Spleen (tissue), 13 donors: Measurements from ENCODE around the gene MUC22. TPM values are rescaled to one million over a fixed set of nuclear protein-coding genes. Genes with fewer than 3 reads are reported as not detected.

Experiments
- DNase-seq: peaks from one replicate; pipeline ENCODE4 v3.0.0-alpha.2; 2020
- H3K27ac ChIP-seq, 8 donors: fragments of 200-600 bp; sonication (generic) in 7 of 8; 1 replicate in 4 of 8; 2 replicates in 4 of 8; pipeline versions ENCODE4 v1.5.0 to v1.8.0; 2016 to 2021; ENCODE audit warnings: inconsistent platforms in 4 of 8, mild to moderate bottlenecking in 4 of 8, moderate library complexity in 1 of 8
- H3K27me3 ChIP-seq, 7 donors: fragments of 200-600 bp; sonication (generic) in 6 of 7; replicated peaks in 1 of 7; 1 replicate in 4 of 7; 2 replicates in 3 of 7; pipeline versions ENCODE4 v1.5.0 to v1.8.0; 2016 to 2021; ENCODE audit warnings: inconsistent platforms in 3 of 7, mild to moderate bottlenecking in 1 of 7
- H3K36me3 ChIP-seq, 6 donors: fragments of 200-600 bp; sonication (generic) in 5 of 6; 1 replicate in 4 of 6; 2 replicates in 2 of 6; pipeline versions ENCODE4 v1.5.0 to v1.8.0; 2016 to 2021; ENCODE audit warnings: inconsistent platforms in 2 of 6
- H3K4me1 ChIP-seq, 6 donors: fragments of 200-600 bp; sonication (generic) in 5 of 6; 1 replicate in 3 of 6; 2 replicates in 3 of 6; pipeline versions ENCODE4 v1.5.0 to v1.8.0; 2016 to 2021; ENCODE audit warnings: inconsistent platforms in 3 of 6
- H3K4me3 ChIP-seq, 8 donors: fragments of 200-600 bp; sonication (generic) in 7 of 8; 1 replicate in 4 of 8; 2 replicates in 4 of 8; pipeline versions ENCODE4 v1.5.0 to v1.8.0; 2016 to 2021; ENCODE audit warnings: inconsistent platforms in 4 of 8, mild to moderate bottlenecking in 4 of 8, moderate library complexity in 2 of 8
- H3K9me3 ChIP-seq, 8 donors: fragments of 200-600 bp; sonication (generic) in 7 of 8; 1 replicate in 4 of 8; 2 replicates in 4 of 8; pipeline versions ENCODE4 v1.5.0 to v1.8.0; 2016 to 2021; ENCODE audit warnings: inconsistent platforms in 4 of 8
- CTCF ChIP-seq, 11 experiments: fragments of 200-600 bp in 7 of 11; fragments of 450-650 bp in 4 of 11; sonication (generic) in 4 of 11; IDR thresholded peaks in 8 of 11; conservative IDR thresholded peaks in 3 of 11; 1 replicate in 7 of 11; 2 replicates in 4 of 11; pipeline versions ENCODE4 v1.4.0 to v1.8.0; 2016 to 2021; ENCODE audit warnings: antibody characterized with exemption in 11 of 11, inconsistent platforms in 4 of 11, mild to moderate bottlenecking in 1 of 11
- POLR2A ChIP-seq, 3 donors: fragments of 450-650 bp; IDR thresholded peaks; one replicate each; pipeline ENCODE4 v1.5.1; 2017; ENCODE audit warnings: antibody characterized with exemption in 3 of 3, mild to moderate bottlenecking in 1 of 3
- POLR2AphosphoS5 ChIP-seq, 3 donors: sonication (generic); formaldehyde crosslinking; IDR thresholded peaks; one replicate each; pipeline ENCODE4 v1.5.1; 2017; ENCODE audit warnings: antibody characterized with exemption in 3 of 3
- WGBS, 5 donors: extraction: QIAGEN DNeasy Blood & Tissue Kit in 3 of 5; methylation state at CpG; one replicate each; pipeline versions ENCODE4 v1.1.5 to v1.1.7; 2013 to 2018; 5-methylcytosine and 5-hydroxymethylcytosine counted together
- intact Hi-C: fragments of 100-400 bp; cut with DNase I; formaldehyde crosslinking; loops from one replicate; pipeline ENCODE4 v1.15.0; 2023; ENCODE audit warnings: low total_unique reads
- long read RNA-seq, 2 donors: transcript quantifications; one replicate each; lab custom pipeline, GENCODE V29; 2026
- polyA plus RNA-seq, 3 donors: library from polyadenylated mRNA; stranded (reverse); fragments of 200-250 nt; gene quantifications; one replicate each; pipeline ENCODE4 v1.2.1, GENCODE V29; 2013
- total RNA-seq, 7 donors: library from RNA; depleted of rRNA in 3 of 7; stranded (reverse); fragments of >200 nt in 3 of 7; fragmentation: NEBNext Ultra II Directional in 4 of 7; extraction: Animal tissue kit (Norgen Biotek cat#: 25700) in 4 of 7; gene quantifications; one replicate each; pipeline versions ENCODE4 v1.1.0 to v1.2.1, GENCODE V29; 2016 to 2021
- donor health status: healthy with polysubstance abuse.
- donor health status: DM: no; HTN: no; CAD: no; lungs with moderate emphysema.
- donor health status: DM: no; HTN: no; CAD: no.
- donor health status: Bipolar disorder and iron deficiency.
- donor health status: healthy.
- donor health status: DM: no; HTN: no; CAD: no.
- donor health status: DM: yes; HTN: yes; CAD: no.

MUC22 gene
- total RNA-seq (not detected), polyA plus RNA-seq (not detected)
- long read RNA-seq, donor 1 = 0 reads
- long read RNA-seq, donor 2 = 0 reads

DNA sequence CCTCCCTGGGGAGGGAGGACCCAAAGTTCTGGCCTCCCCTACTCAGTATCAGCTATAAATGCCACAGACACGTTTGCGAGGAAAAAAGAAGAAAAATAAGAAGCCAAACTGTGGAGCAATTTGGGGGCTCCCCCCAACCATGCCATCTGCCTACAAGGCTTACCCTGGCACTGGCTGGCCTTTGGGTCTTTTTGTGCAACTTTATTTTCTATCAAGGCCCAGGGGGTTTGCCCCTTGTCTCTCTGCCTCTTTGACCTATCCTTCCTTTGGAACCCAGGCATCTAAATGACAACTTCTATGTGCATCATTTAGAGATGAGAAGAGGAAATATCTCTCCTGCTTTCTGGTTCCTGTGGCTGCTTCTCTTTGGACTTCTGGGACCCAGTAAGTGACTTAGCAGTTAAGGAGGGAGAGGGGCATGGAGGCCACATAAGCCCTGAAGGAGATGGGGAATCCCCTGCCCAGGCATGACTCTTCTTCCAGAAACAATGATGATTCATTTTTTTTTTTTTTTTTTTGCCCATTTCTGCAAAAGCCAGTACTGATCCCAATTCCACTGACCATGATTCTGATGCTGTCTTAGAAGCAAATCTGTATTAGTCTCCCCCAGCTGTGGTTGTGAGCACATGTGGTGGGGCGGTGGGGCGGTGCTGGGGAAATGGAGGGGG is at the start of gene MUC22:
TSS of gene MUC22 (plus strand) at position 82 of the 668 bp plus-strand sequence. CDS start at position 315, 233 bp downstream.
- H3K9me3 ChIP-seq = peaks cover 0 to 12% (median 5%) of the 10 kb centered on the region in 8 donors
- 79 to 87% (median 83%) methylated on average over 4 of the region's 4 CpGs for WGBS, 5 donors
- H3K36me3 ChIP-seq = no peaks in the 10 kb centered on the region
- no peak for DNase-seq
- peaks cover 0 to 9% (median 0%) of the 10 kb centered on the region in 7 donors for H3K27me3 ChIP-seq
- TF ChIP-seq POLR2A (IDR thresholded peaks at IDR 0.05) (no peak), POLR2AphosphoS5 (IDR thresholded peaks at IDR 0.05) (no peak), CTCF (IDR thresholded peaks at IDR 0.05 in 8 of 11, conservative IDR thresholded peaks at IDR 0.05 in 3 of 11) (no peak)
- intact Hi-C loops = no loop called here
- no peaks in the 10 kb centered on the region for H3K4me1 ChIP-seq
- no peak within 1 kb of the TSS for H3K4me3 ChIP-seq
- no peak within 1 kb of the TSS for H3K27ac ChIP-seq

- intact Hi-C loops = no loop called here
- Histone ChIP-seq H3K4me1 (peaks cover 0 to 5% (median 3%) of the 10 kb centered on the region in 6 donors), H3K36me3 (no peaks in the 10 kb centered on the region), H3K27ac (no peak overlapping the region), H3K27me3 (peaks cover 0 to 29% (median 0%) of the 10 kb centered on the region in 7 donors), H3K9me3 (no peaks in the 10 kb centered on the region), H3K4me3 (no peak overlapping the region)
- TF ChIP-seq POLR2AphosphoS5 (IDR thresholded peaks at IDR 0.05) = no peak
- no peak for TF ChIP-seq POLR2A (IDR thresholded peaks at IDR 0.05)
- TF ChIP-seq CTCF (IDR thresholded peaks at IDR 0.05 in 8 of 11, conservative IDR thresholded peaks at IDR 0.05 in 3 of 11) = no peak
- DNase-seq = no peak
- 71 to 87% (median 81%) methylated on average over 9 of the region's 9 CpGs for WGBS, 5 donors
These were observed 49.2 kb upstream of the MUC22 start for GRCh38 chr6:30960907-30961673.

- no peak overlapping the region for H3K4me3 ChIP-seq
- no peaks in the 10 kb centered on the region for H3K36me3 ChIP-seq
- DNase-seq = no peak
- no peaks in the 10 kb centered on the region for H3K4me1 ChIP-seq
- intact Hi-C loops = no loop called here
- H3K9me3 ChIP-seq = no peaks in the 10 kb centered on the region
- no peak overlapping the region for H3K27ac ChIP-seq
- TF ChIP-seq POLR2AphosphoS5 (IDR thresholded peaks at IDR 0.05) (no peak), CTCF (IDR thresholded peaks at IDR 0.05 in 8 of 11, conservative IDR thresholded peaks at IDR 0.05 in 3 of 11) (no peak), POLR2A (IDR thresholded peaks at IDR 0.05) (no peak)
- H3K27me3 ChIP-seq = peaks cover 0 to 18% (median 0%) of the 10 kb centered on the region in 7 donors
These were observed 47.6 kb upstream of the MUC22 start for GRCh38 chr6:30962716-30963115.

GRCh38 chr6:30963641-30964040 is 46.6 kb upstream of the MUC22 start:
- H3K27me3 ChIP-seq = peaks cover 0 to 9% (median 0%) of the 10 kb centered on the region in 7 donors
- no peak overlapping the region for H3K27ac ChIP-seq
- 70 to 89% (median 81%) methylated on average over 6 of the region's 6 CpGs for WGBS, 5 donors
- TF ChIP-seq POLR2AphosphoS5 (IDR thresholded peaks at IDR 0.05) (no peak), CTCF (IDR thresholded peaks at IDR 0.05 in 8 of 11, conservative IDR thresholded peaks at IDR 0.05 in 3 of 11) (no peak), POLR2A (IDR thresholded peaks at IDR 0.05) (no peak)
- H3K4me1 ChIP-seq = no peaks in the 10 kb centered on the region
- no peak for DNase-seq
- no peak overlapping the region for H3K4me3 ChIP-seq
- intact Hi-C loops = no loop called here
- no peaks in the 10 kb centered on the region for H3K36me3 ChIP-seq
- no peaks in the 10 kb centered on the region for H3K9me3 ChIP-seq
